Glomerular endothelial cell (primary cell): ENCODE results near the gene ABLIM1. TPM values are rescaled to one million over a fixed set of nuclear protein-coding genes. Genes with fewer than 3 reads are reported as not detected.

Experiments
- DNase-seq: peaks from one replicate; pipeline ENCODE4 v3.0.0-alpha.2; 2011; ENCODE audit warnings: low read depth, low spot score; ENCODE audit errors: extremely low read depth
- total RNA-seq: library from RNA; depleted of rRNA; stranded (reverse); fragments of >200 nt; gene quantifications from 2 replicates; pipeline ENCODE4 v1.2.3, GENCODE V29; 2015

The ABLIM1 gene
- total RNA-seq, 1 donor from 2014 or later: 87.4 TPM

GRCh38 chr10:114648368-114648767, 9.7 kb downstream of the ABLIM1 start:
- DNase-seq: no peak

- no peak for DNase-seq
Observed at GRCh38 chr10:114647545-114648138, 10.4 kb downstream of the ABLIM1 start.

DNA sequence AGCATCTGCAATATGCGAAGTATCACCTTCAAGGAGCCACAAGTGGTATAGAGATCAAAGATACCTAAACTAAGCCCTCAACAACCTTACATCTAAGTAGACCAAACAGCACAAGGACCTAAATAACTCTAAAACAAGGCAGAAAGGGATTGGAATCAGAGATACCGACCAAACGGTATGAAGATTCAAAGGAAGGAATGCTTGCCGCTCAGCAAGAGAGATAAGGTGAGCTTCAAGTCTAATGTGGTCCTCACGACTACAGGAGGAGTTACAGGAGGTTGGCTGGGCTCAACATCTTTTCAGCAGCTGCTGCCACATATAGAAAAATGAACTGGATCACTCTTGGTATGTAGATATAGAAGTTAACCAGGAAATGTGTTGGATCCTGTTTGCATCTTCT, 11.6 kb downstream of the ABLIM1 start:
- no peak for DNase-seq

DNA sequence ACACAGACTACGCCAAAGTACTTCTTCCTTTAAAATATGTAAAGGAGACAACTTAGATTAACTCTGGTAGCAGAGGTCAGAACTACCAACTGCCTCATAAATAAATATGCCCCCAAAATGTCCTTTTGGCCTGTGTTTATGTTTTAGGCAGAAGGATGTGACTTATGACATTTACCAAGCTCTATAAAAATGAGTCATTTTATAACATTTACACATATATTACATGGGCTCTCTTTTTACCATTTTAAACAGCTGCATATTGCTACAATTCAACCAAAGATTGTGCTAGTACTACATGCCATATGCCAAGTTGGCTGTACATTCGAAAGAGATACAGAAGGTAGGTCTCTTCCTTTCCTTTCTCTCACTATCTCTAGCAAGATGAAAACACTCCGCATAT, 12.4 kb downstream of the ABLIM1 start:
- DNase-seq: no peak

DNA sequence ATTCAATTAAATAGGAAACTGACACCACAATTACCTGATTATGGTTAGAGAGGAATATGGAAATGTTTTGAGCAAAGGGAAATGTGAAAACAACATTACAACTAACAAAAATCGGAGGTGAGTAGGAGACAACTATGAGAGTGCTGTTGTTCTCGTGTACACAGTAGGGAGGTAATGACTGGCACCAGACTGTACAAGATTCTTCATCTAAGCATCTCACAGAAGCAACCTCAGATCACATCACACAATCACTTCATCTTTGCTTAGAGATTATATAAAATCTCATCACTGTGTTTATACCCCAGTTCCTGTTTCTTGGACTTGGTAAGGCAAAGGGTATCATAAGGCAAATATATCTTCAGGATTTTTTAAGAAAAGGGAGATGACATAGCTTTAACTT, 14.9 kb downstream of the ABLIM1 start:
- DNase-seq: no peak

DNA sequence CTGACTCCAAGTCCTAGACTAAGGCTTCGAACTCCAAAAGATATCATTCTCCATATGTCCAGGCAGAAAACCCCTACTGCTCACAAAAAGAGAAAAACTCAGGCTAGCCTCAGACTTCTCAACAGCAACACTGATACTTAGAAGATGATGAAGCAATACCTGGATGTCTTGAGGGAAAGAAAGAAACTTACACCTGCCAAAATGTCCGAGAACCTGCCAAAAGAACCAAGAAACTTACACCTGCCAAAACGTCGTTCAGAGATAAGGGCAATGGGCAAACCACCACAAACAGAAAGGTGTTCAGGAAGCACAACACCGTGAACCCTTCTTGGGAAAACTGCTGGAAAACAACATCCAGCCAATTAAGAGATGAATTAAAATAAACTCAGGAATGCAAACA, 15.3 kb downstream of the ABLIM1 start:
- no peak for DNase-seq

- DNase-seq: no peak
Observed at GRCh38 chr10:114638821-114639625, 19.1 kb downstream of the ABLIM1 start.

DNA sequence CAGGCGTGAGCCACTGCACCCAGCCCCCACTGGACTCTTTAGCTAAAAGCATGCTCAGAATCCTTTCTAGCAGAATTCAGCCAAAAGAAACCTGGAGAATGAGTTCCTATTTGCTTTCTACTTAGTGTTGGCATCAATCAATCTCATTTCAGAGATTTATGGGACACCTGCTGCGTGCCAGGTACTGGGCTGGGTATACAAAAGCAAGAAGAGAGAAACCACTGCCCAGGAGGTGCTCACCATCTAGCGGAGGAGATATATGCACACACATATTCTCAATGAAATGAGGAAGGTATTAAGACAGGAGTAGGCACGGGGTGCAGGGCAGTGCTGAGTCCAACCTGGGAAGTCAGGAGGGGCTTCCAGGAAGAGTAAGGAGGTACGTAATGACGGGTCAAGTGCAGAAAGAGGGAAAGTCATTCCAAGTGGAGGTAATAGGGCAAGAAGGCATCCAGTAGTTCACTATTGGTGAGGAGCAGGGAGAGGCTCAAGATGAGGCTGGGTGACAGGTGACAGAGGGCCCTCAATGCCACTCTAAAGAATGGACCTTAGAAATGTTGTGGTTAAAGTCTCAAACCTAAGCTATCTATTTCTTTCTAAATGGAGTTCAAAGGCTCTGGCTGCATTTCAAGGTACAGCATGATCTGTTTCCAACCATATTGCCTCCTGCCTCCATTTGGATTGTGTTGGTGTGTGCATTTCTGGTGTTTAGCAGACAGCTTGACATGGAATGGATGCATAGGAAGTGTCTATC, 22.1 kb downstream of the ABLIM1 start:
- no peak for DNase-seq

GRCh38 chr10:114635101-114635500, 23.0 kb downstream of the ABLIM1 start:
- DNase-seq: no peak

GRCh38 chr10:114634609-114634979, 23.5 kb downstream of the ABLIM1 start:
- DNase-seq: peak; percentile 51

DNA sequence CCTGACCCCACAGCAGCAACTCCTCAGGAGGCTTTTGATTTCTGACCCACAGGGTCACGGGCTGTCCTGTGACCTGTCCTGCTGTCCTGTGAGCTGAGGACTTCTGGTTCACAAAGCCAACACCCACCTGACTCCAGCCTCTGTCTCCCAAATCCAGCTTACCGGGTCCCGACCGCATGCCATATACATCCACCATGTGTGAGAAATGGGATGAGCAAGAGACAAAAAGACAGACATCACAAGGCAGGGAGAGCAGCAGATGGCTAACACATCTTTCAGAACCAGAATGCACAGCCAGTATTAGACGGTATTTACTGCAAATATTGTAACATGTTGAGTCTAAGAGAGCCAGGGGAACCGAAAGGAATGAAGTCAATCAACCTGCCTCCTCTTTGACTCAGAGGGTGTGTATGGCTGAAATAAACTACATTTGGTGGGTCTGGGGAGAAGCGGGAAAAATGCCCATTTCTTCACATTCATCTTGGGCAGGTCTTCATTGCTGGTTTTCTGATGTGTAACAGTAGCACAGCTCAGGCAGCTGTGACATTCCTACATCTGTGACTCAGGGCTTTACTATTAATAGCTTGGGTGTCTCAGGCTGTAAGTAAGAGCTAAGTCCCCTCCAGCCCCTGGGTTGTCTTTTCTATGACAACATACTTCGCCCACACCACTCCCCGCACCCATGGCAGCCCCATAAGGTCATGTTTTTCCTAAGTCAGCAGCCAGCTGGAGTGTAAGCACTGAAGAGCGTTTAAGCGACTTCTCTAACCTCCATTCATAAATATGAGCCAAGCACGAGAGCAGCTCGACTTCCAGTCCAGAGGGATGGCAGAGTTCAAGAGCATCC, 25.0 kb downstream of the ABLIM1 start:
- no peak for DNase-seq

DNA sequence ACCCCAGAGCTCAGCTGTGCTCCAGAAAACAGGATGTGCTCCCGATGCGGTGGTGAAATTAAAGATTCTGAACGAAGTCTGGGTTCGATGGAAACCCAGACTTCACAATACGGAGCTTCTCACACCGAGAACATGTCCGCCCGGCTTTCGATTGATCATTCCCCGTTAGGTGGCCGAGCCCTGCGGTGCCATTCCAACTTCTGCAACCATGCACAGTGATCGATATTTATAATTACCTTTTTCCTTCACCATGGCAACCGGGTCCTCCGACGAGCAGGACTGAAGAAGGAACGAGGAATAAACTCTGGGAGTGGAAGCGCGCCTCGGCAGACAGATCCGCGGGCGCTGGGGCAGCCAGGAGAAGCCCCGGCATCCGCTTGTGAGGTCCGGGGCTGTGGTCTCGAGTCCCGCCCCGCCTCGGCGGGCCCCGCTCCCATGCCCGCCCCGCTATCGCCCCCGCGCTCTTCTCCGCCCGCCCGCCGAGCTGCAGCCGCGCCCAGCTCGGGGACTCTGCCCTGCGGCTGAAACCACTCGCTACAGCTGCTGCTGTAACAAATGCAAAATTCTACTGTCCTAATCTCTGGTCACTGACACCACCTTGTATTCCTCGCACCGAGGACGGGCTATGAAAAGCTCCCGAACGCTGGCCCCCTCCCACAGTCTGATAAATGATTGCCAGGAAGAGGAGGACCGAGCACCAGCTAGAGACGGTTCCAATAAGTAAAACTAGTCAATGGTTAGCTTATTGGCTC, 26.2 kb downstream of the ABLIM1 start:
- DNase-seq: no peak

GRCh38 chr10:114631090-114631665, 26.9 kb downstream of the ABLIM1 start:
- DNase-seq: no peak

DNA sequence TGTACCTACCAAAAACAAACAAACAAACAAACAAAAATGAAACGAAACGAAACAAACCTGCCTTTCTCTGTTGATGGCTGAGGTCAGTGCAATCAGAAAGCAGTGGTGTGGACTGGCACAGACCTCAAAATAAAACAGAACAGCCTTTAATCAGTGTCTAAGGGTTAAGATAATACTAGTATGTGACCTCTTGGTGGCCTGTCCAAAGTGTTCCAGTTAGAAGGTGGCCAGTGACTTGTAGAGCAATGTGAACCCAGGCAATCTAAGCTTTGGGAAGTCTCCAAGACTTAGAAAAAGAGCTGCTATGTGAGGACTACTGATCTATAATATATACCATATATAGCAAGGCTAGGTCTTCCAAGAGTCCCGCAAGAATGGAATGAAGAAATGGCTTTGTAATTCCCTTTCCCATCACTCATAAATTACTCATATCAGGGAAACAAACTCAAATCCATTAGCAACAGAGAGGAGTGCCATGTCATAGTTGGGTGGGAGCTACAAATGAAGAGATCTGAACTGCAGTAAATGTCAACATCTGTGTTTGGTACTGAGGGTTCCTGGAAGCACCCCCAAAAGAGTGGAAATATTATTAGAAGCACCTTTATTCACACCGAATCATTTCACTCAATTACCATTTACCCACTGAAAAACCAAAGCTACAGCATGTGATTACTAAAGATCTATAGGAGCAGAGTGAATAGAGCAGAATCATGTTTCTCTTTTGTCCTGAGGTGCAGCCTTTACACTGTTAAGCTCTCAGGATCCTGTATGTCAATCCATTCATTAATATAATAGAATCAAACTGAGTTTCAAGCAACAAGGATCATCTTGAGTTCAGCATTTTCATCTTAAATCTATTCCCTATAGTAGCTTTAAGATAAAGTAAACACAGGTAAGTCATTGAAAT, 28.0 kb downstream of the ABLIM1 start:
- DNase-seq: no peak

GRCh38 chr10:114629083-114629823, 28.8 kb downstream of the ABLIM1 start:
- no peak for DNase-seq

GRCh38 chr10:114628106-114628505, 30.0 kb downstream of the ABLIM1 start:
- DNase-seq: no peak

- no peak for DNase-seq
Observed at GRCh38 chr10:114626841-114627240, 31.2 kb downstream of the ABLIM1 start.
